ENCODE measurements around the gene OR51A7.
A peak's percentile ranks its signal among the peaks of the same experiment; 100 is the strongest.
"Not testable (repeated sequence)": the region's sequence is repeated elsewhere in the genome, so short reads cannot be mapped to it uniquely, and the experiment has no call there.

OR51A7 gene

GRCh38 chr11:4903484-4903883 lies at the start of gene OR51A7:
Gene OR51A7 (plus strand): TSS chr11:4903783. CDS start chr11:4907370, 3,587 bp downstream.
- no peak for DNase-seq (ENCODE audit: low read depth)

GRCh38 chr11:4854286-4854685 lies 49.3 kb upstream of the OR51A7 start:
- not testable (repeated sequence) for DNase-seq (ENCODE audit: low read depth)

GRCh38 chr11:4862447-4863236 lies 40.9 kb upstream of the OR51A7 start:
- no peak for DNase-seq (ENCODE audit: low read depth)

- no peak for DNase-seq (ENCODE audit: low read depth)
Measured at GRCh38 chr11:4863876-4864275, 39.7 kb upstream of the OR51A7 start.

GRCh38 chr11:4865855-4866254 lies 37.7 kb upstream of the OR51A7 start:
- DNase-seq (ENCODE audit: low read depth) = no peak

GRCh38 chr11:4881188-4881587 lies 22.4 kb upstream of the OR51A7 start:
- DNase-seq (ENCODE audit: low read depth) = no peak

- DNase-seq (ENCODE audit: low read depth) = peak; percentile 6
Measured at GRCh38 chr11:4881860-4882500, 21.6 kb upstream of the OR51A7 start, which contains the start of gene OR51T1. Gene OR51T1 (plus strand): TSS chr11:4881900. CDS start chr11:4881900, 0 bp downstream.

- no peak for DNase-seq (ENCODE audit: low read depth)
Measured at GRCh38 chr11:4882543-4882942, 21.0 kb upstream of the OR51A7 start.

- DNase-seq (ENCODE audit: low read depth) = no peak
Measured at GRCh38 chr11:4884361-4884760, 19.2 kb upstream of the OR51A7 start.

- no peak for DNase-seq (ENCODE audit: low read depth)
Measured at GRCh38 chr11:4886186-4886585, 17.4 kb upstream of the OR51A7 start.

- no peak for DNase-seq (ENCODE audit: low read depth)
Measured at GRCh38 chr11:4887591-4887990, 16.0 kb upstream of the OR51A7 start.

GRCh38 chr11:4890279-4890678 lies 13.3 kb upstream of the OR51A7 start:
- no peak for DNase-seq (ENCODE audit: low read depth)

GRCh38 chr11:4891996-4892640 lies 11.5 kb upstream of the OR51A7 start:
- peak; percentile 88 for DNase-seq (ENCODE audit: low read depth)

- no peak for DNase-seq (ENCODE audit: low read depth)
Measured at GRCh38 chr11:4916581-4916980, 13.0 kb downstream of the OR51A7 start.

- DNase-seq (ENCODE audit: low read depth) = no peak
Measured at GRCh38 chr11:4919250-4919649, 15.7 kb downstream of the OR51A7 start, which contains the start of gene OR51G2. Gene OR51G2 (minus strand): TSS chr11:4919350. CDS start chr11:4915663, 3,687 bp downstream.

GRCh38 chr11:4921796-4922195 lies 18.2 kb downstream of the OR51A7 start:
- DNase-seq (ENCODE audit: low read depth) = no peak

- no peak for DNase-seq (ENCODE audit: low read depth)
Measured at GRCh38 chr11:4922304-4922703, 18.7 kb downstream of the OR51A7 start.

GRCh38 chr11:4924239-4924638 lies 20.7 kb downstream of the OR51A7 start, which contains the start of gene OR51G1:
Gene OR51G1 (minus strand): TSS chr11:4924339. CDS start chr11:4924339, 0 bp downstream.
- DNase-seq (ENCODE audit: low read depth) = no peak

- DNase-seq (ENCODE audit: low read depth) = no peak
Measured at GRCh38 chr11:4926608-4927007, 23.0 kb downstream of the OR51A7 start.

- no peak for DNase-seq (ENCODE audit: low read depth)
Measured at GRCh38 chr11:4932751-4933150, 29.2 kb downstream of the OR51A7 start.

GRCh38 chr11:4936745-4937144 lies 33.2 kb downstream of the OR51A7 start:
- no peak for DNase-seq (ENCODE audit: low read depth)

- no peak for DNase-seq (ENCODE audit: low read depth)
Measured at GRCh38 chr11:4947505-4947904, 43.9 kb downstream of the OR51A7 start, which contains the start of gene OR51A4. Gene OR51A4 (minus strand): TSS chr11:4947605. CDS start chr11:4947100, 505 bp downstream.

- DNase-seq (ENCODE audit: low read depth) = not testable (repeated sequence)
Measured at GRCh38 chr11:4955613-4956012, 52.0 kb downstream of the OR51A7 start, which contains the start of gene OR51A2. Gene OR51A2 (minus strand): TSS chr11:4955713. CDS start chr11:4955713, 0 bp downstream.
